MM.1S (cell line): ENCODE results near the gene ZNF593.

Experiments
- EZH2phosphoT487 ChIP-seq: fragments of 300-600 bp; sonication (generic); IDR thresholded peaks from 2 replicates; pipeline ENCODE4 v1.6.1; 2018; ENCODE audit warnings: antibody characterized with exemption, low read length
- TF ChIP-seq, protein P1 (sequence below): fragments of 300-600 bp; sonication (generic); IDR thresholded peaks from 2 replicates; pipeline ENCODE4 v1.5.1; 2016; ENCODE audit warnings: antibody characterized with exemption, low read length, mixed read lengths

- TF ChIP-seq, protein P1, sequence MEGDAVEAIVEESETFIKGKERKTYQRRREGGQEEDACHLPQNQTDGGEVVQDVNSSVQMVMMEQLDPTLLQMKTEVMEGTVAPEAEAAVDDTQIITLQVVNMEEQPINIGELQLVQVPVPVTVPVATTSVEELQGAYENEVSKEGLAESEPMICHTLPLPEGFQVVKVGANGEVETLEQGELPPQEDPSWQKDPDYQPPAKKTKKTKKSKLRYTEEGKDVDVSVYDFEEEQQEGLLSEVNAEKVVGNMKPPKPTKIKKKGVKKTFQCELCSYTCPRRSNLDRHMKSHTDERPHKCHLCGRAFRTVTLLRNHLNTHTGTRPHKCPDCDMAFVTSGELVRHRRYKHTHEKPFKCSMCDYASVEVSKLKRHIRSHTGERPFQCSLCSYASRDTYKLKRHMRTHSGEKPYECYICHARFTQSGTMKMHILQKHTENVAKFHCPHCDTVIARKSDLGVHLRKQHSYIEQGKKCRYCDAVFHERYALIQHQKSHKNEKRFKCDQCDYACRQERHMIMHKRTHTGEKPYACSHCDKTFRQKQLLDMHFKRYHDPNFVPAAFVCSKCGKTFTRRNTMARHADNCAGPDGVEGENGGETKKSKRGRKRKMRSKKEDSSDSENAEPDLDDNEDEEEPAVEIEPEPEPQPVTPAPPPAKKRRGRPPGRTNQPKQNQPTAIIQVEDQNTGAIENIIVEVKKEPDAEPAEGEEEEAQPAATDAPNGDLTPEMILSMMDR, result no peak
- no peak for TF ChIP-seq EZH2phosphoT487
These were observed 49.3 kb downstream of the ZNF593 start for GRCh38 chr1:26218906-26219494.
